CD4-positive, alpha-beta T cell treated with Interleukin-17A for 4 hours (primary cell): ENCODE results near the gene GRB14.
"Not testable (repeated sequence)": the region's sequence is repeated elsewhere in the genome, so short reads cannot be mapped to it uniquely, and the experiment has no call there.

Source experiments
- DNase-seq: peaks from one replicate; pipeline ENCODE4 v3.0.0-alpha.2; 2020; ENCODE audit warnings: mixed read lengths

GRB14 gene

GRCh38 chr2:164620873-164621763, at the start of gene GRB14:
GRB14 (minus strand) TSS chr2:164621482; CDS start chr2:164621309, 173 bp downstream.
- DNase-seq: no peak

DNA sequence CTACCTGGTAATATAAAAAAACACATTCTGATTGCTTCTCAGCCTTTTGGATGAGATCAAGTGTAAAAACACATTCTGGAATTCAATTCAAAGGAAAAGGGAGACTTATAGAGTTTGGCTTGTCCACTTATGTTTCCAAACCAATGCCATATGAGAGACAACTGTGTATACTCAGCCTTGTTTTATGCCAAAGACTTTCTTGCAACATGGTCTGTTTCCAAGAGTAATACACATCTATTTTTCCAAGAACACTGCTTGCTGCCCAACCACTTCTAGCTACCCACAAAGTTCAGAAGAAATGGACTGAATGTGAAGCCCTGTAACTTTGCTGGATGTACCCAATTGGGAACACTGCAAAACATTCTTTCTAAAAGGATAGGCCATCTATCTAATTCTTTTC, 48.0 kb upstream of the GRB14 start:
- no peak for DNase-seq

DNA sequence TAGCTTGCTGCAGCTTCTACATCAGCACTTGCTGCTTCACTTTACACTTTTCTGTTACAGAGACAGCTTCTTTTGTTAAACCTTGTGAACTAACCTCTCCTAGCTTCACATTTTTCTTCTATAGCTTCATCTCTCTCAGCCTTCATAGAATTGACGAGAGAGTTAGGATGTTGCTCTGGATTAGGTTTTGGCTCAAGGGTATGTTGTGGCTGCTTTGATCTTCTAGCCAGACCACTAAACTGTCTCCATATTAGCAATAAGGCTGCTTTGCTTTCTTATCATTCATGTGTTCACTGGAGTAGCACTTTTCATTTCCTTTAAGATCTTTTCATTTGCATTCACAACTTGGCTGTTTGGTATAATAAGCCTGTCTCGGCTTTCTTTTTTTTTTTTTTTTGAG, 46.3 kb upstream of the GRB14 start:
- no peak for DNase-seq

DNA sequence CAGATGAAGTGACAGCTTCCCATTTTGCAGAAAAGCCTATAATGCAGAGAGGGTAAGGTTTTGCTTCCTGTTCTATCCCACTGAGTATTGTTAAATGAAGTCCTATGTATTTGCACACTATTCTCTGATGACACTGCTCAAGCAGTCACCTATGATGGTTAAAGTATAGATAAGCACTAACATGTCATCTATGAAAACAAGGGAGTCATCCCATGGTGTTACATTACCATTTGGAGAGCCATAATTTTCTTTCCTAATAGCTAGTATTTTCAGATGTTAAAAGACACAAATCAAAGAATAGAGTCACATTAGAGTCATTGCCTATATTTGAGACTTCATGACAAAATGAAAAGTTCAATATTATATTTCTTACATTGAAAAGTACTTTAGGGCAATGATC, 42.8 kb upstream of the GRB14 start:
- no peak for DNase-seq

DNA sequence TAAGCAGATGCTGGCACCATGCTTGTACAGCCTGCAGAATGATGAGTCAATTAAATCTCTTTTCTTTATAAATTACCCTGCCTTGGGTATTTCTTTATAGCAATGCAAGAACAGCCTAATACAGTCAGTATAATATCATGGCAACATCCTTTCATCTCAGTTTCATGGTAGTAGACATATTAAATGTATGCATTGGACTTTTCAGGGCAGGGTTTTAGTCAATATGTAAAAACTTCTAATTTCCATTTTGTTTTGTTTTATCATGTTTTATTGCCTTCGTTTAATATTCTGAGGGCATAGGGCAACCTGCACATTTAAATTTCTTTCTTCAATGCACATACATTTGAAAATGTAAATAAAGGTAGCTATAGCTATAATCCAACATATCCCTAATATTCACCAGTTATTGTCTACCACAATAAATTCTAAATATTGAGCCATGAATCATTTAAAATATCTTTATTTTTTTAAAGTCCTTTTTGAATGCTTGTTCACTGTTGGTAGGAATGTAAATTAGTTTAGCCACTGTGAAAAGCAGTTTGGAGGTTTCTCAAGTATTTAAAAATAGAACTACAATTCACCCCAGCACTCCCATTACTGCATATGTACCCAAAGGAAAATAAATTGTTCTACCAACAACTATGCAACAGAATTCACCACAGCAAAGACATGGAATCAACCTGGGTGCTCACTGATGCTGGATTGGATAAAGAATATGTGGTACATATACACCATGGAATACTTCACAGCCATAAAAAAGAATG, 41.8 kb upstream of the GRB14 start:
- DNase-seq: no peak

GRCh38 chr2:164662066-164662465, 40.8 kb upstream of the GRB14 start:
- no peak for DNase-seq

DNA sequence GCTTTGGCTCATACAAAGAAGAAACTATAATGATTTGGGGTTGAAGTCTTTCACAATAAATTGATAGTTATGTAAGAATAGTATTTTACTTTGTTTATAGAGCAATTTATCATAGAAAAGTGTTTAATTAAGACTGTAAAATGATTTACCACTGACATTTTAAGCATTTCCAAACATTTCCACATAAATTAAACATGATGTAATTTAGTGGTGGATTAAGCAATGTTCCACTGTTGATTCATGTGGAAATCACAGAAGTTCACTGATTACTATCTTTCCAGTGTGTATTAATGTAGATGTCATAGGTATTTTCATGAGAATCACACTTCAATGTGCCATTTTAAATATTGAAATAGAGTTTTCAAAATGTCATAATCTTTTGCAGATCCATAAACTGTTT, 40.1 kb upstream of the GRB14 start:
- no peak for DNase-seq

DNA sequence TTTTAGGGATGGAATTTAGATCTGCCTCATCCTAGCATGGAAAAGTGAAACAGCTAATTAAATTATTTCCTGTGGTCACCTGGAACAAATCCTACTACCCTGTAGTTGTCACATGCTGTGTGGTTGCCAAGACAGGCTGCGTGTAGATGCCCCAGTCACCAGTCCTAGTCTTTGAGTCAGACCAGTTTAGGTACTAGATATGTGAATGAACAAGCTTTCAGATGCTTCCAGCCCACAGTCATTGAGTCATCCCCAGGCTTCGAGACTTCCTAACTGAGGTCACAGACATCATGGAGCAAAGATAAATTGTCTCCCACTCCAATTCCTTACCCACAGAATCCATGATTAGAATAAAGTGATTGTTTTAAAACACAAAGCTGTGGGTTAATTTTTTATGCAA, 35.8 kb upstream of the GRB14 start:
- no peak for DNase-seq

DNA sequence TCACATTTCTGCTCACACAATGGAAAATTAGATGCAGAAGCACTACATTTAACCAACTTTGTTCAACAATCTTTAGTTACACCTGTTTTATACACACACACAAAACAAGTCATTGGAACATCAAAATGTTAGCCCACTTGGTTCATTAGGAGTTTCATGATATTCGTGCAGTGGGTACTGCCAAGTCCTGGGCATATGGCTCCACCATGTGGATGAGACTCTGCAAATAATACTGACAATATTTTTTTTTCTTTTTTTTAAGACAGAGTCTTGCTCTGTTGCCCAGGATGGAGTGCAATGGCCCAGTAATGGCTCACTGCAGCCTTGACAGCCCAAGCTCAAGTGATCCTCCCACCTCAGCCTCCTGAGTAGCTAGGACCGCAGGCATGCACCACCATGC, 34.5 kb upstream of the GRB14 start:
- DNase-seq: no peak

DNA sequence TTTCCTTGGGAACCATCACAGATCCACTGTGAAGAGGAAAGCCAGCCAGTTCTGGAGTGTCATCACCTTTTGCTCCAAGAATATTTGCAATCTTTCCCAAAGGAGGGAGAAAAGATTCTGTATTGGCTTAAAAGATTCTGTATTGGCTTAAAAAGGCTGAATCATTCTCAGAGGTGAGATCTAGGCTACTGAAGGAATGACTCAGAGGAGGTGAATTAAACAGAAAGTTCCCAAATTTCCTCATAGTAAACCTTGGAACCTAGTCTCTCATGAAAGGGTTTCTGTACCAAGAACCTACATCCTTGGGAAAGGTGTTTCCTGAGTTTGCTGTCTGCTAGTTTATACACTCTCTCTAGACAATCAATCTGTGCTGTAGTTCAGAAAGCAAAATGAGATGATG, 34.1 kb upstream of the GRB14 start:
- no peak for DNase-seq

GRCh38 chr2:164651361-164651760, 30.1 kb upstream of the GRB14 start:
- DNase-seq: no peak

- DNase-seq: no peak
These were observed 22.9 kb upstream of the GRB14 start for GRCh38 chr2:164644036-164644700.

GRCh38 chr2:164642946-164643555, 21.8 kb upstream of the GRB14 start:
- no peak for DNase-seq

- DNase-seq: no peak
These were observed 21.0 kb upstream of the GRB14 start for GRCh38 chr2:164642268-164642667.

GRCh38 chr2:164628319-164628718, 7.0 kb upstream of the GRB14 start:
- not testable (repeated sequence) for DNase-seq

DNA sequence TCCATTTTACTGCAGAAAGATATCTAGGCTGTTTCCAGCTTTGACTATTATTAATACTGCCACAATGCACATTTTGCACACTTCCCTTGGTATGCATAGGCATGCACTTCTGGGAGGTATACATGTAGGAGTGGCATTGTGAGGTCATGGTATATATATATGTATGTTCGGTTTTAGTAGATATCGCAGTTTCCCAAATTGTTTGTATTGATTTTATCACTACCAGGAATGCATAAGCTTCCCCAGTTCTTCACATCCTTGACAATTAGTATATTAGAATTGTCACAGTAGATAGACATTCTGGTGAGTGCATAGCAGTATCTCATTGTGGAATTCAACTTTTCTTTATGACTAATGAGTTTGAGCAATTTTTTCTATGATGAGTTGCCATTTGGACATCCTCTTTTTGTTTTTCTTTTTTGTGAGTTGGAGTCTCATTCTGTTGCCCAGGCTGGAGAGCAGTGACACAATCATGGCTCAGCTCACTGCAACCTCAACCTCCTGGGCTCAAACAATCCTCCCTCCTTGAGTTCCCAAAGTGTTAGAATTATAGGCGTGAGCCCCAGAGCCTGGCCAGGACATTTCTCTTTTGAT, 4.2 kb upstream of the GRB14 start:
- no peak for DNase-seq

GRCh38 chr2:164624316-164624715, 3.0 kb upstream of the GRB14 start:
- DNase-seq: no peak

GRCh38 chr2:164622338-164623106, 1.2 kb upstream of the GRB14 start:
- DNase-seq: no peak

GRCh38 chr2:164621764-164622105, 453 bp upstream of the GRB14 start:
- no peak for DNase-seq

DNA sequence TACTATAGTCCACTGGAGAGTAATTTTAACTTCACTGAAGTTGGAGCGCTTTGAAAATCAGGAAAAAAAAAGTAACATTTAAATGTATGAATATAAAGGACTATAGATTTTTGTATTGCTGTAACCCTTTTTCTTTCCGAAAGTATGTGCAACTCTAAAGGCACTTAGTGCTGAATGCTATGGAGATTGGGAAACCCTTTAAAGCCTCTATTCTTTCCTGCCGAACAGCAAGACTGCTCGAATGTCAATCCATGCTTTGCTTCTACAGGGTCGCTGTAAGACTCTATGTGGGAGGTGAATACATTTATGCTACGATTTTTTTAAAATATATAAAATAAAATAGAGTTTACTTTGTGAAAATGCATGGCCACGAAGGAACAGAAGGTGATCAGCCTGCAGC, 825 bp downstream of the GRB14 start:
- DNase-seq: no peak

DNA sequence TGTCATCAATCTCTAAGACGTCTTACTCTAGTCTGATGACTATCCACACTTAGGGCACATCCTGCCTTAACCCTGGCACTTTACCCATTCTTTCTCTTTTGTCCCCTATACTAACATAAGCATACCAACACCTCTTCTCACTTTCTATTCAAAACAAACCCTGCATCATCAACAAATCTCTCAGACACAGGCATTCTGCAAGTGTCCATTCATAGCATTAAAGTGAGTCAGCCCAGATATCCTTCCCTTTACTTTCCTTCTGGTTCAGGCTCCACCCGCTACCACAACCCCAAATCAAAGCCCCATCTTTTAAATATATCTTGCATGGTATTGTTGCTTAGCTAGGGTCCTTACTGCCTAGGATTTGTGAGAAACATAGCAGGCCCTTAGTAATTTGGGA, 3.8 kb downstream of the GRB14 start:
- DNase-seq: no peak
